Measurements from ENCODE around the gene TADA2A. TPM values are rescaled to one million over a fixed set of nuclear protein-coding genes. Genes with fewer than 3 reads are reported as not detected.

TADA2A gene
- 15.1 TPM for polyA plus RNA-seq

- Mint-ChIP-seq H3K27me3 (no peaks in the 10 kb centered on the region), H3K27ac (peak within 1 kb of the TSS; percentile 85 to 99 (median 90)), H3K4me3 (peak within 1 kb of the TSS; percentile 94 to 98 (median 98)), H3K36me3 (no peaks in the 10 kb centered on the region), H3K9me3 (no peaks in the 10 kb centered on the region), H3K4me1 (peaks cover 12 to 19% (median 18%) of the 10 kb centered on the region in 3 donors)
Observed at GRCh38 chr17:37406635-37407461, at the start of gene TADA2A, which contains the start of gene ACACA. Gene TADA2A (plus strand): TSS chr17:37406886. CDS start chr17:37411366, 4,480 bp downstream. Gene ACACA (minus strand): TSS chr17:37406836. CDS start chr17:37406299, 537 bp downstream.

DNA sequence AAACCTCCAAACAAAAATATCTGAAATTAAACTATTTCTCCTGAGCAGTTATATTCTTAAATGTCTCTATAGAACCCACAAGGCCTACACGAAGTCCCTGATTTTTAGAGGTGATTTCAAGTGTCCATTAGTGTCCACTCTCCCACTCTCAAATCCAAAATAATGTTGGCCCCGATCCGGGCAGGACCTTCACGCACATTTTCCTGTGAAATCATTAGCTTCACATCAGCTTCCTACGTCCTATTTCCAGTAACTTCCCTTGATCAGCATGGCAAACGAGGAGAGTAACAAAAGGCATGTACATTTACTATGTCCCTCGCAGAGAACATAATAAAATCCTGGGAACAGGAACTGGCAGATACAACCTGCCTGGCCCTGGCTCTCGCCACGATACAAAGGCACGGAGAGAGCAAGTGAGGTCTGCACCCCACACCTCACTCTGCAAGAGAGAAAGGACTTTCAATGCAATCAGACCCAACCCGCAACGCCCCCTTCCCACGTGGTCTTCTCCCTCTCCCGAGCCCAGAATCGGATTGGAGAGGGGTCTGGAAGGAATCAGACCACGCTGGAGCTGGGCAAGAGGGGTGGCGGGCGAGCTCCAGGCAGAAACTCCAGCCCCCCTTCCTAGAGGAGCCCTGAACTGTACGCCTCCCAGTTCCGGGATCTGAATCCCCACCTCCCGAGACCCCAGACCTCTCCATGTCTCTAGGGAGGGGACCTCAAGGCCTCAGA is 48.4 kb upstream of the TADA2A start:
- H3K36me3 Mint-ChIP-seq: no peaks in the 10 kb centered on the region
- peak overlapping the region; percentile 86 to 97 (median 90) for H3K4me3 Mint-ChIP-seq
- H3K4me1 Mint-ChIP-seq: peaks cover 14 to 18% (median 17%) of the 10 kb centered on the region in 3 donors
- no peaks in the 10 kb centered on the region for H3K9me3 Mint-ChIP-seq
- peak overlapping the region; percentile 64 to 86 (median 83) for H3K27ac Mint-ChIP-seq
- no peaks in the 10 kb centered on the region for H3K27me3 Mint-ChIP-seq

- Mint-ChIP-seq H3K4me3 (peak overlapping the region; percentile 86 to 97 (median 90)), H3K9me3 (no peaks in the 10 kb centered on the region), H3K27me3 (no peaks in the 10 kb centered on the region), H3K4me1 (peaks cover 14 to 18% (median 17%) of the 10 kb centered on the region in 3 donors), H3K27ac (peak overlapping the region in 2 of 3 donors; percentile 64 to 93), H3K36me3 (no peaks in the 10 kb centered on the region)
Observed at GRCh38 chr17:37358830-37359681, 47.6 kb upstream of the TADA2A start.

- Mint-ChIP-seq H3K4me3 (peak overlapping the region; percentile 63 to 89 (median 81)), H3K4me1 (peaks cover 14 to 18% (median 17%) of the 10 kb centered on the region in 3 donors), H3K27me3 (no peaks in the 10 kb centered on the region), H3K9me3 (no peaks in the 10 kb centered on the region), H3K36me3 (no peaks in the 10 kb centered on the region), H3K27ac (peak overlapping the region in 2 of 3 donors; percentile 56 to 93)
Observed at GRCh38 chr17:37359682-37360188, 47.0 kb upstream of the TADA2A start.

GRCh38 chr17:37360632-37361031 is 46.1 kb upstream of the TADA2A start:
- H3K36me3 Mint-ChIP-seq: no peaks in the 10 kb centered on the region
- no peak overlapping the region for H3K27ac Mint-ChIP-seq
- H3K27me3 Mint-ChIP-seq: no peaks in the 10 kb centered on the region
- peak overlapping the region in 1 of 4 donors; percentile 70 for H3K4me3 Mint-ChIP-seq
- no peaks in the 10 kb centered on the region for H3K9me3 Mint-ChIP-seq
- peaks cover 14 to 18% (median 17%) of the 10 kb centered on the region in 3 donors for H3K4me1 Mint-ChIP-seq

- Mint-ChIP-seq H3K36me3 (no peaks in the 10 kb centered on the region), H3K27ac (peak overlapping the region in 1 of 3 donors; percentile 53), H3K9me3 (no peaks in the 10 kb centered on the region), H3K4me1 (peaks cover 14 to 18% (median 17%) of the 10 kb centered on the region in 3 donors), H3K4me3 (peak overlapping the region in 1 of 4 donors; percentile 70), H3K27me3 (no peaks in the 10 kb centered on the region)
Observed at GRCh38 chr17:37361543-37361942, 45.1 kb upstream of the TADA2A start.

DNA sequence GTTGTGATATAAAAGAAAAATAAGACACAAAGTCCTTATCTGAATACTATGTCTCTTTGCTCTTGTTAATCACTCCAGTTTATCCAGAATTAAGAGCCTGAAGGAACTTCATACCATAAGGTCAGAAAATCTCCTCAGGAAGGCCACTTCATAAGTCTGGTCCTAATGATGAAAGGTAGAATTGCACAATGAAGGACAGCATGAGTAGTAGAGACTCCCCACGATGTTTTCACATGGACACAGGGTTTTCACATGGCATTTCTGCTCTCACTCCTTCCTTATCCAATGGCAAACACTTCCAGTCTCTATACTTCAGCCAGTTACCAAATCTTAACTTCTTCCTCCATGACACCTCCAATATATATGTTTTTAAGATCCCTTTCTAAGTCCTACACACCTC is 41.1 kb upstream of the TADA2A start:
- H3K4me3 Mint-ChIP-seq: peak overlapping the region in 1 of 4 donors; percentile 14
- no peaks in the 10 kb centered on the region for H3K9me3 Mint-ChIP-seq
- H3K27me3 Mint-ChIP-seq: no peaks in the 10 kb centered on the region
- H3K36me3 Mint-ChIP-seq: no peaks in the 10 kb centered on the region
- H3K27ac Mint-ChIP-seq: no peak overlapping the region
- no peaks in the 10 kb centered on the region for H3K4me1 Mint-ChIP-seq

DNA sequence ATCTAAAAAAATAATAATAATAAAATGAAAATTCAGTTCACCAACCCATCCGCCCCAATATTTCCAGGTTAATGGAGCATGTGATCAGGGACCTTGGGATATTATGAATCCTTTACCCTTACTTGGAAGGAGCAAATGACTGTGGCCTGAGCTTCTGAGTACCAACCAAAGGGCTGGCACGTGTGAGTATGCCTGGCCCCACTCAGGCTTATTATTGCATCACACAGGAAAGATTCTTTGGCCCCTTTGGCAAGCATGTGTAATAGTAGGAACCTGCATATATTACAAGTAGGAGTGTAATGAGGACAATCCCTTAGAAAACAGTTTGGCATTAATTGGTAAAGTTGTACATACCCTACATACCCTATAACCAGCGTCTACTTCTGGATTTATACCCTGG is 38.1 kb upstream of the TADA2A start:
- no peaks in the 10 kb centered on the region for H3K36me3 Mint-ChIP-seq
- no peaks in the 10 kb centered on the region for H3K9me3 Mint-ChIP-seq
- H3K27me3 Mint-ChIP-seq: no peaks in the 10 kb centered on the region
- peaks cover 0 to 3% (median 2%) of the 10 kb centered on the region in 3 donors for H3K4me1 Mint-ChIP-seq
- H3K27ac Mint-ChIP-seq: no peak overlapping the region
- no peak overlapping the region for H3K4me3 Mint-ChIP-seq

GRCh38 chr17:37373530-37374159 is 33.0 kb upstream of the TADA2A start:
- Mint-ChIP-seq H3K4me3 (no peak overlapping the region), H3K27me3 (no peaks in the 10 kb centered on the region), H3K27ac (no peak overlapping the region), H3K4me1 (peaks cover 0 to 3% (median 3%) of the 10 kb centered on the region in 3 donors), H3K36me3 (no peaks in the 10 kb centered on the region), H3K9me3 (no peaks in the 10 kb centered on the region)

GRCh38 chr17:37375706-37376105 is 31.0 kb upstream of the TADA2A start, which contains the start of gene C17orf78:
Gene C17orf78 (plus strand): TSS chr17:37375985. CDS start chr17:37376093, 108 bp downstream.
- Mint-ChIP-seq H3K27ac (no peak within 1 kb of the TSS), H3K27me3 (no peaks in the 10 kb centered on the region), H3K4me1 (peaks cover 0 to 3% (median 3%) of the 10 kb centered on the region in 3 donors), H3K4me3 (no peak within 1 kb of the TSS), H3K9me3 (no peaks in the 10 kb centered on the region), H3K36me3 (no peaks in the 10 kb centered on the region)

GRCh38 chr17:37382056-37382455 is 24.6 kb upstream of the TADA2A start:
- Mint-ChIP-seq H3K36me3 (peaks cover 4% of the 10 kb centered on the region), H3K4me3 (no peak overlapping the region), H3K9me3 (no peaks in the 10 kb centered on the region), H3K27ac (no peak overlapping the region), H3K27me3 (no peaks in the 10 kb centered on the region), H3K4me1 (peaks cover 0 to 5% (median 0%) of the 10 kb centered on the region in 3 donors)

GRCh38 chr17:37384560-37385149 is 22.0 kb upstream of the TADA2A start:
- Mint-ChIP-seq H3K9me3 (no peaks in the 10 kb centered on the region), H3K27me3 (no peaks in the 10 kb centered on the region), H3K27ac (no peak overlapping the region), H3K36me3 (peaks cover 4% of the 10 kb centered on the region), H3K4me1 (peaks cover 0 to 5% (median 0%) of the 10 kb centered on the region in 3 donors), H3K4me3 (peak overlapping the region in 1 of 4 donors; percentile 12)

DNA sequence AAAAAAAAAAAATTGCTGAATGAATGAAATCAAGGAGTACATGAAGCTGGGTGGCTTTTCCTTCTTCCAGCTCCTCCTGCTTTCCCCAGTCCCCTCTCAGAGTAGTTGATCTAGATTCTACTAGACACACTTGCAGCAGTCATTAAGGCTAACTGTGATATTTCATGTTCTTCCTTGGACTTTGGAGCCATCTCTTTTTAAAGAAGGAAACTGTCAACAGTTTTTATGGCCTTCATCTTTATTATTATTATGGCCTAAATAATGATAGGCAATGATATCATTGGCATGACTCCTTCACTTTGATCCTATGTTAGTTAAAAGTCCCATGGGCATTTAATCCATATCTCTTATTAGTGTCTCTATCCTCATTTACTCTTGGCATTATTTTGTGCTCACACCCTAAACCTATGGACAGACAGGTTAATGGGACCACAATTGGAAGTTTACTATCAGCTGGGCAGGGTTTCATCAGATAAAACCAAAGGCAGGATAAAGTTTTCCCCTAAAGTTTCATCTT is 21.2 kb upstream of the TADA2A start:
- Mint-ChIP-seq H3K27ac (no peak overlapping the region), H3K4me1 (peaks cover 0 to 5% (median 0%) of the 10 kb centered on the region in 3 donors), H3K36me3 (peaks cover 4% of the 10 kb centered on the region), H3K9me3 (no peaks in the 10 kb centered on the region), H3K4me3 (no peak overlapping the region), H3K27me3 (no peaks in the 10 kb centered on the region)

Measured in IgD-negative memory B cell (primary cell).